IPS-18c (cell line): ENCODE results near the gene BET1L.
"Not testable (repeated sequence)": the region's sequence is repeated elsewhere in the genome, so short reads cannot be mapped to it uniquely, and the experiment has no call there.

Experiments used
- H3K4me3 ChIP-seq: 2 replicates; pipeline ENCODE4 v1.7.0; 2013; ENCODE audit warnings: low read depth, mild to moderate bottlenecking, low read length, moderate library complexity; ENCODE audit not compliant: insufficient read depth
- H3K9me3 ChIP-seq: one replicate; pipeline ENCODE4 v1.6.1; 2013; ENCODE audit warnings: mild to moderate bottlenecking, low read length, moderate library complexity; ENCODE audit not compliant: control insufficient read depth, insufficient read depth

Gene BET1L

GRCh38 chr11:235609-235996, 28.4 kb upstream of the BET1L start:
- H3K9me3 ChIP-seq, result peaks cover 2% of the 10 kb centered on the region
- peak overlapping the region; percentile 88 for H3K4me3 ChIP-seq

- H3K9me3 ChIP-seq, result peaks cover 2% of the 10 kb centered on the region
Measured at GRCh38 chr11:235180-235579, 28.0 kb upstream of the BET1L start.

GRCh38 chr11:232783-233565, 25.8 kb upstream of the BET1L start:
- Histone ChIP-seq H3K4me3 (no peak overlapping the region), H3K9me3 (peaks cover 2% of the 10 kb centered on the region)

More at GRCh38 chr11:235180-235579, 28.0 kb upstream of the BET1L start:
- peak overlapping the region; percentile 88; the same call in 1 of the 2 replicates for H3K4me3 ChIP-seq

- no peak overlapping the region for H3K4me3 ChIP-seq
- H3K9me3 ChIP-seq, result peaks cover 2% of the 10 kb centered on the region
Measured at GRCh38 chr11:230431-230830, 23.2 kb upstream of the BET1L start.

- Histone ChIP-seq H3K9me3 (no peaks in the 10 kb centered on the region), H3K4me3 (no peak overlapping the region)
Measured at GRCh38 chr11:227824-228379, 20.7 kb upstream of the BET1L start.

- Histone ChIP-seq H3K9me3 (no peaks in the 10 kb centered on the region), H3K4me3 (no peak overlapping the region)
Measured at GRCh38 chr11:225734-226453, 18.7 kb upstream of the BET1L start.

GRCh38 chr11:224424-224823, 17.2 kb upstream of the BET1L start:
- Histone ChIP-seq H3K4me3 (no peak overlapping the region), H3K9me3 (no peaks in the 10 kb centered on the region)

- Histone ChIP-seq H3K4me3 (no peak overlapping the region), H3K9me3 (no peaks in the 10 kb centered on the region)
Measured at GRCh38 chr11:223884-224283, 16.7 kb upstream of the BET1L start.

GRCh38 chr11:223026-223789, 16.0 kb upstream of the BET1L start:
- Histone ChIP-seq H3K4me3 (no peak overlapping the region), H3K9me3 (no peaks in the 10 kb centered on the region)

- Histone ChIP-seq H3K4me3 (no peak overlapping the region), H3K9me3 (no peaks in the 10 kb centered on the region)
Measured at GRCh38 chr11:221998-222789, 15.0 kb upstream of the BET1L start.

- H3K4me3 ChIP-seq, result no peak overlapping the region
- H3K9me3 ChIP-seq, result no peaks in the 10 kb centered on the region
Measured at GRCh38 chr11:221539-221938, 14.3 kb upstream of the BET1L start.

GRCh38 chr11:220641-221215, 13.5 kb upstream of the BET1L start:
- H3K4me3 ChIP-seq, H3K9me3 ChIP-seq: not testable (repeated sequence)

- Histone ChIP-seq H3K4me3 (no peak overlapping the region), H3K9me3 (no peaks in the 10 kb centered on the region)
Measured at GRCh38 chr11:218815-219593, 11.8 kb upstream of the BET1L start.

- H3K4me3 ChIP-seq, result no peak overlapping the region
- H3K9me3 ChIP-seq, result no peaks in the 10 kb centered on the region
Measured at GRCh38 chr11:217704-218103, 10.5 kb upstream of the BET1L start.

- no peak overlapping the region for H3K4me3 ChIP-seq
Measured at GRCh38 chr11:216081-216974, 9.1 kb upstream of the BET1L start.

More at GRCh38 chr11:216081-216974, 9.1 kb upstream of the BET1L start:
- H3K9me3 ChIP-seq, result no peaks in the 10 kb centered on the region
